ENCODE data around the gene EWSR1.
"Not testable (repeated sequence)": the region's sequence is repeated elsewhere in the genome, so short reads cannot be mapped to it uniquely, and the experiment has no call there.

- not testable (repeated sequence) for TF ChIP-seq CTCF, EZH2phosphoT487 (IDR thresholded peaks at IDR 0.05)
Observed at GRCh38 chr22:29247891-29248290, 20.2 kb upstream of the EWSR1 start.
